ENCODE results near the gene SDC3. TPM values are rescaled to one million over a fixed set of nuclear protein-coding genes. Genes with fewer than 3 reads are reported as not detected.
"Not testable (repeated sequence)": the region's sequence is repeated elsewhere in the genome, so short reads cannot be mapped to it uniquely, and the experiment has no call there.

SDC3 gene
- total RNA-seq, 3 donors from 2014 or later: 0.55 to 1.0 (median 0.68) TPM

GRCh38 chr1:30874176-30874575 lies 34.4 kb downstream of the SDC3 start:
- Mint-ChIP-seq H3K4me3 (no peak overlapping the region), H3K27me3 (ENCODE audit: low read depth) (peaks cover 20% of the 10 kb centered on the region), H3K9me3 (no peaks in the 10 kb centered on the region), H3K36me3 (ENCODE audit: insufficient read depth) (no peaks in the 10 kb centered on the region), H3K4me1 (ENCODE audit: low read depth) (peaks cover 2% of the 10 kb centered on the region)
- ATAC-seq (no peak), DNase-seq (no peak)

DNA sequence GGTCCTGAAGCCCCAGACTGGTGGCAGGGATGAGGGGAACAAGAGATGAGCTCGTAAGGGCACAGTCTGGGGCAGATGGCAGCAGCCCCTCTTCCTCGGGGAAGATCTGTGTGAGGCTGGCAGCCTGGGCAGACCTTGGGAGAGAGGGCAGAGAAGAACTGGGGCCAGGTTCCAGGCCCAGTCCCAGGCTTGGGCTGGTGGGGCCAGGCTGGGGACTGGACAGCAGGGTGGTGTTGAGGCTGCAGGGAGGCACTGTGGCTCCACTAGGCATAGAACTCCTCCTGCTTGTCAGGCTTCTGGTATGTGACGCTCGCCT lies 35.7 kb downstream of the SDC3 start:
- no peaks in the 10 kb centered on the region for H3K36me3 Mint-ChIP-seq (ENCODE audit: insufficient read depth)
- H3K27me3 Mint-ChIP-seq (ENCODE audit: low read depth): peaks cover 14% of the 10 kb centered on the region
- ATAC-seq: no peak
- H3K9me3 Mint-ChIP-seq: no peaks in the 10 kb centered on the region
- DNase-seq: no peak
- H3K4me3 Mint-ChIP-seq: no peak overlapping the region
- peaks cover 4% of the 10 kb centered on the region for H3K4me1 Mint-ChIP-seq (ENCODE audit: low read depth)

GRCh38 chr1:30872033-30872947 lies 36.3 kb downstream of the SDC3 start:
- Mint-ChIP-seq H3K36me3 (ENCODE audit: insufficient read depth) (no peaks in the 10 kb centered on the region), H3K27me3 (ENCODE audit: low read depth) (peaks cover 13% of the 10 kb centered on the region), H3K4me1 (ENCODE audit: low read depth) (peaks cover 4% of the 10 kb centered on the region), H3K9me3 (no peaks in the 10 kb centered on the region), H3K4me3 (no peak overlapping the region)
- ATAC-seq: no peak
- DNase-seq: no peak

- DNase-seq (no peak), ATAC-seq (no peak)
- Mint-ChIP-seq H3K36me3 (ENCODE audit: insufficient read depth) (no peaks in the 10 kb centered on the region), H3K27me3 (ENCODE audit: low read depth) (peaks cover 12% of the 10 kb centered on the region), H3K9me3 (no peaks in the 10 kb centered on the region), H3K4me3 (no peak overlapping the region), H3K4me1 (ENCODE audit: low read depth) (peaks cover 4% of the 10 kb centered on the region)
Measured at GRCh38 chr1:30871276-30871871, 37.2 kb downstream of the SDC3 start.

DNA sequence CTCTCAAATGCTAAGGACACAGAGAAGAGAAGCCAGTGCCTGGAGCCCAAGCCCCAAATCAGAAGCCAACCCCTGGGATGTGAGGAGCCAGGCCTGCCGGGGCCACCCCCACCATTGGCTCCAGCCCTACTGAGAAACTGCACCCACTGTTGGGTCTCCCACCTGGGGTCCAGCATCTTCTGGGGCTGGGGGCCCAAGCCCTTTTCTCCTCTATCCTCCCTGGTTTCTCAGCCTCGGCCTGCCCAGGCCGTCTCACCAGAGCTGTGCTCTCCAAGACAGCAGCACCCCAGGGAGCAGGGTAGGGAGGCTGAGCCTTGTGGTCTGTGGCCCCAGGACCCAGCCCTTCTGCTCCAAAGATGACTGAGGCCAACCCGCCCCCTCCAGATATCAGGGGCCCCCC lies 37.9 kb downstream of the SDC3 start:
- no peak overlapping the region for H3K4me3 Mint-ChIP-seq

GRCh38 chr1:30870035-30870434 lies 38.5 kb downstream of the SDC3 start:
- Mint-ChIP-seq H3K36me3 (ENCODE audit: insufficient read depth) (no peaks in the 10 kb centered on the region), H3K4me3 (no peak overlapping the region), H3K4me1 (ENCODE audit: low read depth) (peaks cover 4% of the 10 kb centered on the region), H3K9me3 (no peaks in the 10 kb centered on the region), H3K27me3 (ENCODE audit: low read depth) (peaks cover 8% of the 10 kb centered on the region)
- DNase-seq (no peak), ATAC-seq (no peak)

More for the DNA sequence above, 37.9 kb downstream of the SDC3 start:
- no peak for DNase-seq
- peaks cover 11% of the 10 kb centered on the region for H3K27me3 Mint-ChIP-seq (ENCODE audit: low read depth)
- H3K4me1 Mint-ChIP-seq (ENCODE audit: low read depth): peaks cover 4% of the 10 kb centered on the region
- ATAC-seq: no peak
- H3K9me3 Mint-ChIP-seq: no peaks in the 10 kb centered on the region
- H3K36me3 Mint-ChIP-seq (ENCODE audit: insufficient read depth): no peaks in the 10 kb centered on the region

DNA sequence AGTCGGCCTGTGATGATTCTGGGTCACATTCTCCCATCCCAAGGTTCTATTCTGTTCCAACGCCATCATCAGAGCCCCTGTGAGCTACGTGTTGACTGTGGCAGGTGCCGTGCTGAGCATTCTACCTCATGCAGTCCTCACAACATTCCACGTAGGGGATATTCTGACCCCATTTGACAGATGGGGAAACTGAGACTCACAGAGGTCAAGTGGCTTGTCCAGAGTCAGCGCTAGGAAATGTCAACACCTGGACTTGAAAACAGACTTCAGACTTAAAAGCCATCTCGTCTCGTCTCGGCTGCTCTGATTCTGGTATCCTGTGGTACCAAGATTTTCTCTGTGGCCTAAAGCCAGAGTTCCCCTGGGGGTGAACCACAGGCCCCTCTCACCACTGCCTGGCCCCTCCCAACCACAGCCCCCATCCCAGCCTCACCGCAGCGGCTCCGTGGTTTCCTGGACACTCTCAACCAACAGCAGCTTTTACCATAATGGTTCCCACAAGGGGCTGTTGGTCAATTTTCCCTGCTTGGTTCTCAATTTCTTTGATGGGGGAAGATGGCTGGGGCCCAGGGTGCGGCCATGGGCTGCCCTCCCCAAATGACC lies 39.6 kb downstream of the SDC3 start:
- ATAC-seq: no peak

DNA sequence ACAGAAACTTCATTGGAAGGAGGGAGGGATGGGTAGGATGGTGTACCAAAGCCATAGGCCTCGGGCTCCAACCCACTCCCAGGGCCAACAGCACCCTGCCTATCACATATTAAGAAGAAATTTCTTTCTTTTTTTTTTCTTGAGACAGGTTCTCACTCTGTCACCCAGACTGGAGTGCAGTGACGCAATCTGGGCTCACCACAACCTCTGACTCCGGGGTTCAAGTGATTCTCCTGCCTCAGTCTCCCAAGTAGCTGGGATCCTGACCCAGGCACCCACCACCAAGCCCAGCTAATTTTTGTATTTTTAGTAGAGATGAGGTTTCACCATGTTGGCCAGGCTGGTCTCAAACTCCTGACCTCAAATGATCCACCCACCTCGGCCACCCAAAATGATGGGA lies 40.5 kb downstream of the SDC3 start:
- not testable (repeated sequence) for ATAC-seq; DNase-seq; H3K4me3 Mint-ChIP-seq; H3K4me1 Mint-ChIP-seq (ENCODE audit: low read depth); H3K9me3 Mint-ChIP-seq; H3K36me3 Mint-ChIP-seq (ENCODE audit: insufficient read depth)
- H3K27me3 Mint-ChIP-seq (ENCODE audit: low read depth): peaks cover 17% of the 10 kb centered on the region

More for the DNA sequence above, 39.6 kb downstream of the SDC3 start:
- Mint-ChIP-seq H3K9me3 (no peaks in the 10 kb centered on the region), H3K4me3 (no peak overlapping the region), H3K4me1 (ENCODE audit: low read depth) (peaks cover 4% of the 10 kb centered on the region), H3K27me3 (ENCODE audit: low read depth) (peaks cover 15% of the 10 kb centered on the region), H3K36me3 (ENCODE audit: insufficient read depth) (no peaks in the 10 kb centered on the region)
- DNase-seq: no peak

- H3K27me3 Mint-ChIP-seq (ENCODE audit: low read depth): peaks cover 17% of the 10 kb centered on the region
- no peak for DNase-seq
- ATAC-seq: no peak
- H3K36me3 Mint-ChIP-seq (ENCODE audit: insufficient read depth): no peaks in the 10 kb centered on the region
- H3K4me1 Mint-ChIP-seq (ENCODE audit: low read depth): peaks cover 4% of the 10 kb centered on the region
- H3K4me3 Mint-ChIP-seq: no peak overlapping the region
- no peaks in the 10 kb centered on the region for H3K9me3 Mint-ChIP-seq
Measured at GRCh38 chr1:30867537-30867936, 41.0 kb downstream of the SDC3 start.

- Mint-ChIP-seq H3K36me3 (ENCODE audit: insufficient read depth) (no peaks in the 10 kb centered on the region), H3K4me3 (no peak overlapping the region), H3K4me1 (ENCODE audit: low read depth) (peaks cover 4% of the 10 kb centered on the region), H3K27me3 (ENCODE audit: low read depth) (peaks cover 17% of the 10 kb centered on the region), H3K9me3 (no peaks in the 10 kb centered on the region)
- no peak for ATAC-seq
- DNase-seq: no peak
Measured at GRCh38 chr1:30866594-30866993, 42.0 kb downstream of the SDC3 start.

DNA sequence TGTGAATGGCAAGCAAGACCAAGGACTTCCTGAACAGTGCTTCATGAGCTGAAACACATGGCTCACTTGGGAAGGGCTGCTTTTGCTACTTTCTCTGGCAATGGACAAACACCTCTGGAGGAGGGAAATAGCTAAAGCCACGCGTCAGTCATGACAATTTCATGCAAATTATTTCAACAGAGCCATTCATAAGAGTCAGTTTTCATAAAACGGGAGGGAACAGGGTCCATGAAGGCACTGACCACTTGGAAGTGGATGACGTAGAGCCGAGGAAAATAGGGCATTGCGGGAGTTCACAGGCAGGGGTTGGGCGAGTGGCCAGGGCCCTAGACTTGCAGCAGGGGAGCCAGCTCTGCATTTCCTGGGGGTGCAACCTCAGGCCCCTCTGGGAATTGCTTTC lies 43.9 kb downstream of the SDC3 start:
- Mint-ChIP-seq H3K9me3 (no peaks in the 10 kb centered on the region), H3K4me3 (no peak overlapping the region), H3K4me1 (ENCODE audit: low read depth) (peaks cover 4% of the 10 kb centered on the region), H3K36me3 (ENCODE audit: insufficient read depth) (no peaks in the 10 kb centered on the region), H3K27me3 (ENCODE audit: low read depth) (peaks cover 19% of the 10 kb centered on the region)
- ATAC-seq (no peak), DNase-seq (no peak)

GRCh38 chr1:30863858-30864604 lies 44.5 kb downstream of the SDC3 start:
- Mint-ChIP-seq H3K36me3 (ENCODE audit: insufficient read depth) (no peaks in the 10 kb centered on the region), H3K9me3 (no peaks in the 10 kb centered on the region), H3K27me3 (ENCODE audit: low read depth) (peaks cover 17% of the 10 kb centered on the region), H3K4me3 (no peak overlapping the region), H3K4me1 (ENCODE audit: low read depth) (peaks cover under 1% of the 10 kb centered on the region)
- DNase-seq: no peak
- ATAC-seq: no peak

- Mint-ChIP-seq H3K4me1 (ENCODE audit: low read depth) (no peaks in the 10 kb centered on the region), H3K9me3 (no peaks in the 10 kb centered on the region), H3K27me3 (ENCODE audit: low read depth) (peaks cover 14% of the 10 kb centered on the region), H3K4me3 (no peak overlapping the region), H3K36me3 (ENCODE audit: insufficient read depth) (no peaks in the 10 kb centered on the region)
- DNase-seq (no peak), ATAC-seq (no peak)
Measured at GRCh38 chr1:30860320-30860652, 48.3 kb downstream of the SDC3 start.

DNA sequence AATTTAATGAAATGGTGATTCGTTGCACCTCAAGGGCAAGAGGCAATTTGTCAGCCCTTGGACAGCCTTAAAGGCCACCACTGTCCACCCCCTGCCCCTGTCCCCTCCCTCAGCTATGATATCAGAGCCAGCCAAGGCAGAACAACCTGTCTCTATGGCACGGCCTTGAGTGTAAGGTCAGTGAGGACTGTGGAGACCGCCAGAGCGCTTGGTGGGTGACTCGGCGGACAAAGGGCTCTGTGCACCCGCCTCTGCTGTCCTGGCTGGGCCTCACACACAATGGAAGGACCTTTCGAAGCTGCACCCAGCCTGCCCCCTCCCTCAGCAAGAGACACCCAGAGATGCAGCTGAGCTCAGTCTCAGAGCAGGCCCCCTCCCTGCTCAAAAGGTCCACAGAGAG lies 50.6 kb downstream of the SDC3 start:
- no peaks in the 10 kb centered on the region for H3K9me3 Mint-ChIP-seq
- peaks cover 1% of the 10 kb centered on the region for H3K4me1 Mint-ChIP-seq (ENCODE audit: low read depth)
- H3K27me3 Mint-ChIP-seq (ENCODE audit: low read depth): peaks cover 5% of the 10 kb centered on the region
- no peak for ATAC-seq
- H3K36me3 Mint-ChIP-seq (ENCODE audit: insufficient read depth): no peaks in the 10 kb centered on the region
- H3K4me3 Mint-ChIP-seq: no peak overlapping the region
- DNase-seq: no peak

Measured in activated T-cell treated with anti-CD3 and anti-CD28 coated beads, Interleukin-2, amount 50 U/mL, for 4 hours (primary cell).